C4-2B (cell line): Measurements from ENCODE around the gene DLGAP1.

Experiments used
- ZFX ChIP-seq: fragments of 450-650 bp; IDR thresholded peaks from 2 replicates; pipeline ENCODE4 v1.6.1; 2017
- TF ChIP-seq, protein P1 (sequence below): fragments of 450-650 bp; conservative IDR thresholded peaks from 2 replicates; pipeline ENCODE4 v1.5.1; 2017; ENCODE audit warnings: mild to moderate bottlenecking

DNA sequence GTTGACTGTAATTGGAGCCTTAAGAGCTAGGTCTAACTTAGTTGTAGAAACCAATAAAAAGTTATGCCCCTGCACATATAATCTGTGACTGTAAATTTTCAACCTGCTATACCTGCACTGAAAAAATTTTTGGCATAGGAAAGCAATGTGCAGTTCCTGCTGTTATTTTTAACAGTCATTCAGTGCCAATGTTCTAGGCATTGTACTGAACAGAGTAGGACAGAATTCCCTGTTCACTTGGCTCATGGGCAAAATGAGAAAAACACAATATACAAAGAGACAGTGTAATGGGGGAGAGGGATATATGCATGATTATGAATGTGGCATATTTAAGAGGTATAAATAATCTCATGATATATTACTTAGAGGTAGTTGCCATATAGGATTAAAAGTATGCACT is 547.2 kb downstream of the DLGAP1 start:
- TF ChIP-seq ZFX: no peak
- TF ChIP-seq, protein P1, sequence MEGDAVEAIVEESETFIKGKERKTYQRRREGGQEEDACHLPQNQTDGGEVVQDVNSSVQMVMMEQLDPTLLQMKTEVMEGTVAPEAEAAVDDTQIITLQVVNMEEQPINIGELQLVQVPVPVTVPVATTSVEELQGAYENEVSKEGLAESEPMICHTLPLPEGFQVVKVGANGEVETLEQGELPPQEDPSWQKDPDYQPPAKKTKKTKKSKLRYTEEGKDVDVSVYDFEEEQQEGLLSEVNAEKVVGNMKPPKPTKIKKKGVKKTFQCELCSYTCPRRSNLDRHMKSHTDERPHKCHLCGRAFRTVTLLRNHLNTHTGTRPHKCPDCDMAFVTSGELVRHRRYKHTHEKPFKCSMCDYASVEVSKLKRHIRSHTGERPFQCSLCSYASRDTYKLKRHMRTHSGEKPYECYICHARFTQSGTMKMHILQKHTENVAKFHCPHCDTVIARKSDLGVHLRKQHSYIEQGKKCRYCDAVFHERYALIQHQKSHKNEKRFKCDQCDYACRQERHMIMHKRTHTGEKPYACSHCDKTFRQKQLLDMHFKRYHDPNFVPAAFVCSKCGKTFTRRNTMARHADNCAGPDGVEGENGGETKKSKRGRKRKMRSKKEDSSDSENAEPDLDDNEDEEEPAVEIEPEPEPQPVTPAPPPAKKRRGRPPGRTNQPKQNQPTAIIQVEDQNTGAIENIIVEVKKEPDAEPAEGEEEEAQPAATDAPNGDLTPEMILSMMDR: no peak
